ENCODE results near the gene ZNF778. TPM values are rescaled to one million over a fixed set of nuclear protein-coding genes. Genes with fewer than 3 reads are reported as not detected.
A peak's percentile ranks its signal among the peaks of the same experiment; 100 is the strongest.

Gene ZNF778
- total and polyA plus RNA-seq, 2 of the 13 experiments (the other 11 are each of a cell fraction or from before 2014, with no cell fraction given), result 3.8 to 7.2 TPM

GRCh38 chr16:89274561-89275283 lies 57.2 kb downstream of the ZNF778 start:
- intact Hi-C loops (cut with micrococcal nuclease; ENCODE audit: unreplicated experiment) (no loop called here), in situ Hi-C loops (cut with HindIII; ENCODE audit: extremely low pct_ligation_motif_present, low pct_unique_long_range_greater_than_20kb) (no loop called here)
- POLR2A ChIA-PET, result no interaction called here
- Histone ChIP-seq H3K27ac (ENCODE audit: extremely low read length, insufficient read depth, low read length) (no peak overlapping the region), H3K79me2 (ENCODE audit: insufficient read depth, low read length) (peaks cover 2% of the 10 kb centered on the region), H2AFZ (ENCODE audit: low read length) (no peak overlapping the region), H3K9ac (ENCODE audit: insufficient read depth, low read depth, low read length) (no peak overlapping the region), H3K4me2 (ENCODE audit: low read depth, low read length) (no peak overlapping the region), H3K9me3 (ENCODE audit: low read length) (no peaks in the 10 kb centered on the region), H4K20me1 (ENCODE audit: insufficient read depth, low read length) (peaks cover 5% of the 10 kb centered on the region; the same call in 1 of the 2 replicates), H3K36me3 (replicated peaks in 1 of 2; ENCODE audit: control insufficient read depth in 1 of 2, insufficient read depth in 2 of 2, low read length in 2 of 2) (peaks cover 54 to 79% of the 10 kb centered on the region in 2 experiments), H3K27me3 (ENCODE audit: control insufficient read depth in 1 of 2, insufficient read depth in 2 of 2, low read length in 2 of 2) (no peaks in the 10 kb centered on the region), H3K4me3 (replicated peaks in 1 of 3; ENCODE audit: insufficient read depth in 1 of 3, low read depth in 2 of 3, low read length in 3 of 3) (no peak overlapping the region), H3K4me1 (ENCODE audit: insufficient read depth, low read length) (no peaks in the 10 kb centered on the region)
- ATAC-seq (peak; percentile 1; the same call in 1 of the 3 replicates), FAIRE-seq (no peak), DNase-seq (ENCODE audit: low spot score) (no peak)
- WGBS (ENCODE audit: low lambda C conversion rate), result 89% methylated on average over 11 of the region's 30 CpGs
- no TSS peak for BruUV-seq (replicated peaks)
- TF ChIP-seq, protein P1, sequence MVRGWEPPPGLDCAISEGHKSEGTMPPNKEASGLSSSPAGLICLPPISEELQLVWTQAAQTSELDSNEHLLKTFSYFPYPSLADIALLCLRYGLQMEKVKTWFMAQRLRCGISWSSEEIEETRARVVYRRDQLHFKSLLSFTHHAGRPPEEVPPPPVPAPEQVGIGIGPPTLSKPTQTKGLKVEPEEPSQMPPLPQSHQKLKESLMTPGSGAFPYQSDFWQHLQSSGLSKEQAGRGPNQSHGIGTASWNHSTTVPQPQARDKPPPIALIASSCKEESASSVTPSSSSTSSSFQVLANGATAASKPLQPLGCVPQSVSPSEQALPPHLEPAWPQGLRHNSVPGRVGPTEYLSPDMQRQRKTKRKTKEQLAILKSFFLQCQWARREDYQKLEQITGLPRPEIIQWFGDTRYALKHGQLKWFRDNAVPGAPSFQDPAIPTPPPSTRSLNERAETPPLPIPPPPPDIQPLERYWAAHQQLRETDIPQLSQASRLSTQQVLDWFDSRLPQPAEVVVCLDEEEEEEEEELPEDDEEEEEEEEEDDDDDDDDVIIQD (CRISPR knock-in tag; IDR thresholded peaks at IDR 0.05; ENCODE audit: low read depth), result no peak
- TF ChIP-seq HNRNPLL (IDR thresholded peaks at IDR 0.05; ENCODE audit: low read depth, low read length, poor library complexity, severe bottlenecking), result peak; percentile 16
- TF ChIP-seq RBM22 (optimal IDR thresholded peaks at IDR 0.05; ENCODE audit: low read length), result peak; percentile 12
- no peak for TF ChIP-seq TCF7 (IDR thresholded peaks at IDR 0.05; ENCODE audit: low read depth)
- TF ChIP-seq ZNF776 (CRISPR knock-in tag; IDR thresholded peaks at IDR 0.05), result 0 out of 2 replicates have a peak, but pooled peaks have one; percentile 7
- TF ChIP-seq, protein P2, sequence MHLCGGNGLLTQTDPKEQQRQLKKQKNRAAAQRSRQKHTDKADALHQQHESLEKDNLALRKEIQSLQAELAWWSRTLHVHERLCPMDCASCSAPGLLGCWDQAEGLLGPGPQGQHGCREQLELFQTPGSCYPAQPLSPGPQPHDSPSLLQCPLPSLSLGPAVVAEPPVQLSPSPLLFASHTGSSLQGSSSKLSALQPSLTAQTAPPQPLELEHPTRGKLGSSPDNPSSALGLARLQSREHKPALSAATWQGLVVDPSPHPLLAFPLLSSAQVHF (CRISPR knock-in tag; IDR thresholded peaks at IDR 0.05), result no peak
- peak; percentile 82 for TF ChIP-seq AGO2 (optimal IDR thresholded peaks at IDR 0.05; ENCODE audit: low read depth, low read length)
- CTCF ChIA-PET (ENCODE audit: low intra/inter-chr PET ratio, low total read pairs), result no interaction called here

Measured in HepG2 (cell line).